GM23248 (cell line): ENCODE measurements around the gene ANAPC2. TPM values are rescaled to one million over a fixed set of nuclear protein-coding genes. Genes with fewer than 3 reads are reported as not detected.
A peak's percentile ranks its signal among the peaks of the same experiment; 100 is the strongest.

Source experiments
- DNase-seq: peaks from one replicate; pipeline ENCODE4 v3.0.0-alpha.2; 2015
- H2AFZ ChIP-seq: fragments of 200-600 bp; sonication (generic); 2 replicates; pipeline ENCODE4 v1.6.1; 2016; ENCODE audit warnings: antibody characterized with exemption
- H3F3A ChIP-seq: fragments of 200-600 bp; sonication (generic); 2 replicates; pipeline ENCODE4 v1.6.1; 2016; ENCODE audit warnings: mild to moderate bottlenecking, antibody characterized with exemption, mixed run types; ENCODE audit not compliant: insufficient read depth
- H3K27ac ChIP-seq: fragments of 200-600 bp; sonication (generic); 2 replicates; pipeline ENCODE4 v1.5.1; 2016; ENCODE audit warnings: mild to moderate bottlenecking
- H3K27me3 ChIP-seq: fragments of 200-600 bp; sonication (generic); replicated peaks from 2 replicates; pipeline ENCODE4 v1.6.1; 2016; ENCODE audit warnings: mild to moderate bottlenecking; ENCODE audit not compliant: insufficient read depth
- H3K36me3 ChIP-seq: fragments of 200-600 bp; sonication (generic); 2 replicates; pipeline ENCODE4 v1.6.1; 2016; ENCODE audit warnings: low read depth, mild to moderate bottlenecking
- H3K4me1 ChIP-seq: fragments of 200-600 bp; sonication (generic); 2 replicates; pipeline ENCODE4 v1.6.1; 2016; ENCODE audit warnings: mild to moderate bottlenecking; ENCODE audit not compliant: insufficient read depth
- H3K4me2 ChIP-seq: fragments of 200-600 bp; sonication (generic); one replicate; pipeline ENCODE4 v1.6.1; 2016; ENCODE audit warnings: mild to moderate bottlenecking; ENCODE audit not compliant: unreplicated experiment
- H3K4me3 ChIP-seq: fragments of 200-600 bp; sonication (generic); 2 replicates; pipeline ENCODE4 v1.5.1; 2016; ENCODE audit warnings: mild to moderate bottlenecking
- H3K79me2 ChIP-seq: fragments of 200-600 bp; sonication (generic); 2 replicates; pipeline ENCODE4 v1.6.1; 2016; ENCODE audit warnings: mild to moderate bottlenecking; ENCODE audit not compliant: insufficient read depth
- H3K9ac ChIP-seq: fragments of 200-600 bp; sonication (generic); 2 replicates; pipeline ENCODE4 v1.6.1; 2016; ENCODE audit warnings: mild to moderate bottlenecking
- H3K9me2 ChIP-seq: fragments of 200-600 bp; sonication (generic); 2 replicates; pipeline ENCODE4 v1.6.1; 2016; ENCODE audit warnings: mixed run types, mild to moderate bottlenecking, moderate library complexity; ENCODE audit not compliant: insufficient read depth
- H3K9me3 ChIP-seq: fragments of 200-600 bp; sonication (generic); one replicate; pipeline ENCODE4 v1.6.1; 2017; ENCODE audit warnings: low read depth
- H4K20me1 ChIP-seq: fragments of 200-600 bp; sonication (generic); 2 replicates; pipeline ENCODE4 v1.6.0; 2016; ENCODE audit not compliant: insufficient read depth
- EZH2 ChIP-seq: fragments of 200-600 bp; sonication (generic); IDR thresholded peaks from 2 replicates; pipeline ENCODE4 v1.6.1; 2018; ENCODE audit warnings: antibody characterized with exemption, mild to moderate bottlenecking; ENCODE audit not compliant: insufficient read depth, poor library complexity, severe bottlenecking
- EZH2phosphoT487 ChIP-seq: fragments of 200-600 bp; sonication (generic); IDR thresholded peaks from 2 replicates; pipeline ENCODE4 v1.6.1; 2018; ENCODE audit warnings: antibody characterized with exemption, moderate library complexity, mild to moderate bottlenecking, low read depth; ENCODE audit not compliant: insufficient read depth
- WGBS, 2 experiments: methylation state at CpG; one replicate each; pipeline ENCODE4 v1.1.6; 2015 to 2017; ENCODE audit warnings: low lambda C conversion rate in 2 of 2, low coverage in 1 of 2; ENCODE audit errors: missing lambda C conversion rate in 2 of 2; 5-methylcytosine and 5-hydroxymethylcytosine counted together
- in situ Hi-C: fragments of 300-500 bp; cut with MboI; formaldehyde crosslinking; loops from 2 replicates; pipeline ENCODE4 v1.15.0; 2020
- polyA plus RNA-seq: library from polyadenylated mRNA; unstranded; fragments of >200 nt; fragmentation: Nextera tagmentation; extraction: Ambion mirVana; gene quantifications from 2 replicates; pipeline ENCODE4 v1.2.1, GENCODE V29; 2016
- total RNA-seq: library from RNA; depleted of rRNA; stranded (reverse); fragments of >200 nt; shearing (Covaris generic); gene quantifications from 2 replicates; pipeline ENCODE4 v1.2.3, GENCODE V29; 2014

The ANAPC2 gene
- total and polyA plus RNA-seq, 2 experiments from 2014 or later = 13.6 to 24.0 TPM

GRCh38 chr9:137168904-137169856, 19.2 kb downstream of the ANAPC2 start:
- Histone ChIP-seq H3F3A (no peaks in the 10 kb centered on the region), H3K79me2 (no peaks in the 10 kb centered on the region), H3K9me2 (no peaks in the 10 kb centered on the region), H3K27me3 (peaks cover 34% of the 10 kb centered on the region), H3K36me3 (no peaks in the 10 kb centered on the region), H2AFZ (no peak overlapping the region), H3K9me3 (no peaks in the 10 kb centered on the region), H3K4me2 (peak overlapping the region; percentile 44), H3K9ac (no peak overlapping the region), H3K27ac (no peak overlapping the region), H4K20me1 (no peaks in the 10 kb centered on the region), H3K4me3 (peak overlapping the region; percentile 36), H3K4me1 (no peaks in the 10 kb centered on the region)
- in situ Hi-C loops = no loop called here
- TF ChIP-seq EZH2phosphoT487 (no peak), EZH2 (peak; percentile 76)
- DNase-seq = peak; percentile 66
- WGBS, 2 experiments = 2 to 3% methylated on average over 89 to 100 of the region's 124 CpGs

GRCh38 chr9:137168573-137168903, 19.8 kb downstream of the ANAPC2 start:
- H3K36me3 ChIP-seq = no peaks in the 10 kb centered on the region
- H2AFZ ChIP-seq = no peak overlapping the region
- H3K4me2 ChIP-seq = peak overlapping the region; percentile 44
- no peak overlapping the region for H3K9ac ChIP-seq
- no peaks in the 10 kb centered on the region for H4K20me1 ChIP-seq
- no peaks in the 10 kb centered on the region for H3K9me3 ChIP-seq
- WGBS, 2 experiments = 1 to 2% methylated on average over 20 to 24 of the region's 36 CpGs
- TF ChIP-seq EZH2 = peak; percentile 77
- TF ChIP-seq EZH2phosphoT487 = no peak
- H3K27ac ChIP-seq = no peak overlapping the region
- in situ Hi-C loops = no loop called here
- DNase-seq = peak; percentile 20
- no peaks in the 10 kb centered on the region for H3K4me1 ChIP-seq
- no peaks in the 10 kb centered on the region for H3K9me2 ChIP-seq
- no peaks in the 10 kb centered on the region for H3F3A ChIP-seq
- no peaks in the 10 kb centered on the region for H3K79me2 ChIP-seq
- peak overlapping the region; percentile 36 for H3K4me3 ChIP-seq
- H3K27me3 ChIP-seq = peaks cover 34% of the 10 kb centered on the region

GRCh38 chr9:137167747-137168572, 20.4 kb downstream of the ANAPC2 start:
- no peak overlapping the region for H3K9ac ChIP-seq
- no peaks in the 10 kb centered on the region for H3K36me3 ChIP-seq
- H3F3A ChIP-seq = no peaks in the 10 kb centered on the region
- no peak overlapping the region for H2AFZ ChIP-seq
- 5 to 14% methylated on average over 29 to 50 of the region's 57 CpGs for WGBS, 2 experiments
- H3K79me2 ChIP-seq = no peaks in the 10 kb centered on the region
- H3K27ac ChIP-seq = no peak overlapping the region
- no peaks in the 10 kb centered on the region for H4K20me1 ChIP-seq
- in situ Hi-C loops = no loop called here
- no peaks in the 10 kb centered on the region for H3K9me3 ChIP-seq
- no peak overlapping the region for H3K4me3 ChIP-seq
- no peaks in the 10 kb centered on the region for H3K4me1 ChIP-seq
- peaks cover 34% of the 10 kb centered on the region for H3K27me3 ChIP-seq
- H3K9me2 ChIP-seq = no peaks in the 10 kb centered on the region
- TF ChIP-seq EZH2phosphoT487 (no peak), EZH2 (peak; percentile 55)
- DNase-seq = no peak
- H3K4me2 ChIP-seq = no peak overlapping the region

GRCh38 chr9:137167277-137167746, 21.0 kb downstream of the ANAPC2 start:
- Histone ChIP-seq H4K20me1 (no peaks in the 10 kb centered on the region), H3K4me3 (no peak overlapping the region), H3K9ac (no peak overlapping the region), H3K36me3 (no peaks in the 10 kb centered on the region), H2AFZ (no peak overlapping the region), H3K9me3 (no peaks in the 10 kb centered on the region), H3F3A (no peaks in the 10 kb centered on the region), H3K4me2 (no peak overlapping the region), H3K27ac (no peak overlapping the region), H3K9me2 (no peaks in the 10 kb centered on the region), H3K79me2 (no peaks in the 10 kb centered on the region), H3K4me1 (no peaks in the 10 kb centered on the region), H3K27me3 (peaks cover 38% of the 10 kb centered on the region)
- 29 to 31% methylated on average over 17 to 34 of the region's 44 CpGs for WGBS, 2 experiments
- in situ Hi-C loops = no loop called here
- DNase-seq = peak; percentile 9
- TF ChIP-seq EZH2phosphoT487 (no peak), EZH2 (peak; percentile 32)
